PC-9 (cell line): Measurements from ENCODE around the gene MICALL2.

ENCODE experiments used
- EZH2 ChIP-seq: fragments of 200-600 bp; sonication (generic); IDR thresholded peaks from 2 replicates; pipeline ENCODE4 v1.8.0; 2017; ENCODE audit warnings: antibody characterized with exemption, low read depth
- TF ChIP-seq, protein P1 (sequence below): fragments of 200-600 bp; sonication (generic); conservative IDR thresholded peaks from 2 replicates; pipeline ENCODE4 v1.6.1; 2017; ENCODE audit warnings: mixed run types, antibody characterized with exemption, mild to moderate bottlenecking, moderate library complexity

- TF ChIP-seq, protein P1, sequence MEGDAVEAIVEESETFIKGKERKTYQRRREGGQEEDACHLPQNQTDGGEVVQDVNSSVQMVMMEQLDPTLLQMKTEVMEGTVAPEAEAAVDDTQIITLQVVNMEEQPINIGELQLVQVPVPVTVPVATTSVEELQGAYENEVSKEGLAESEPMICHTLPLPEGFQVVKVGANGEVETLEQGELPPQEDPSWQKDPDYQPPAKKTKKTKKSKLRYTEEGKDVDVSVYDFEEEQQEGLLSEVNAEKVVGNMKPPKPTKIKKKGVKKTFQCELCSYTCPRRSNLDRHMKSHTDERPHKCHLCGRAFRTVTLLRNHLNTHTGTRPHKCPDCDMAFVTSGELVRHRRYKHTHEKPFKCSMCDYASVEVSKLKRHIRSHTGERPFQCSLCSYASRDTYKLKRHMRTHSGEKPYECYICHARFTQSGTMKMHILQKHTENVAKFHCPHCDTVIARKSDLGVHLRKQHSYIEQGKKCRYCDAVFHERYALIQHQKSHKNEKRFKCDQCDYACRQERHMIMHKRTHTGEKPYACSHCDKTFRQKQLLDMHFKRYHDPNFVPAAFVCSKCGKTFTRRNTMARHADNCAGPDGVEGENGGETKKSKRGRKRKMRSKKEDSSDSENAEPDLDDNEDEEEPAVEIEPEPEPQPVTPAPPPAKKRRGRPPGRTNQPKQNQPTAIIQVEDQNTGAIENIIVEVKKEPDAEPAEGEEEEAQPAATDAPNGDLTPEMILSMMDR, result no peak
- no peak for TF ChIP-seq EZH2
These were observed 46.7 kb upstream of the MICALL2 start for GRCh38 chr7:1505731-1506550.
